ENCODE results near the gene PHLPP1.
"Not testable (repeated sequence)": the region's sequence is repeated elsewhere in the genome, so short reads cannot be mapped to it uniquely, and the experiment has no call there.

Gene PHLPP1

GRCh38 chr18:62904396-62905285, 189.3 kb downstream of the PHLPP1 start:
- no peak overlapping the region for H3K27ac ChIP-seq (ENCODE audit: low read depth, low read length)
- H3K79me2 ChIP-seq (ENCODE audit: insufficient read depth, low read length): no peaks in the 10 kb centered on the region
- no peaks in the 10 kb centered on the region for H3K9me2 ChIP-seq (replicated peaks; ENCODE audit: insufficient read depth, low read length)
- no peaks in the 10 kb centered on the region for H4K20me1 ChIP-seq (ENCODE audit: low read depth, low read length)
- H3K27me3 ChIP-seq (ENCODE audit: low read length): no peaks in the 10 kb centered on the region
- TF ChIP-seq EZH2phosphoT487 (conservative IDR thresholded peaks at IDR 0.05; ENCODE audit: low read length): no peak
- no peak for TF ChIP-seq CTCF (IDR thresholded peaks at IDR 0.05; ENCODE audit: insufficient read depth, low read length, poor library complexity, severe bottlenecking)
- H3K9me3 ChIP-seq (ENCODE audit: insufficient read depth, low read length): no peaks in the 10 kb centered on the region
- no peak overlapping the region for H3K4me2 ChIP-seq (ENCODE audit: low read depth, low read length, poor library complexity, severe bottlenecking)
- peaks cover 8% of the 10 kb centered on the region; the same call in 1 of the 2 replicates for H3K36me3 ChIP-seq (ENCODE audit: low read length)
- H2AFZ ChIP-seq (ENCODE audit: low read depth, low read length, severe bottlenecking): no peak overlapping the region
- H3K9ac ChIP-seq (ENCODE audit: low read length): no peak overlapping the region
- H3K4me3 ChIP-seq (ENCODE audit: insufficient read depth, low read length, poor library complexity, severe bottlenecking): no peak overlapping the region
- no peaks in the 10 kb centered on the region for H3F3A ChIP-seq (ENCODE audit: insufficient read depth)

GRCh38 chr18:62912885-62913284, 197.5 kb downstream of the PHLPP1 start:
- H2AFZ ChIP-seq (ENCODE audit: low read depth, low read length, severe bottlenecking): no peak overlapping the region

GRCh38 chr18:62913824-62914223, 198.5 kb downstream of the PHLPP1 start:
- H3K9me3 ChIP-seq (ENCODE audit: insufficient read depth, low read length); H4K20me1 ChIP-seq (ENCODE audit: low read depth, low read length); H3K79me2 ChIP-seq (ENCODE audit: insufficient read depth, low read length); H3K27ac ChIP-seq (ENCODE audit: low read depth, low read length); H3K4me2 ChIP-seq (ENCODE audit: low read depth, low read length, poor library complexity, severe bottlenecking); H2AFZ ChIP-seq (ENCODE audit: low read depth, low read length, severe bottlenecking); H3K36me3 ChIP-seq (ENCODE audit: low read length); H3K9ac ChIP-seq (ENCODE audit: low read length); H3K27me3 ChIP-seq (ENCODE audit: low read length); H3K9me2 ChIP-seq (replicated peaks; ENCODE audit: insufficient read depth, low read length); H3K4me3 ChIP-seq (ENCODE audit: insufficient read depth, low read length, poor library complexity, severe bottlenecking); H3F3A ChIP-seq (ENCODE audit: insufficient read depth): not testable (repeated sequence)

More at GRCh38 chr18:62912885-62913284, 197.5 kb downstream of the PHLPP1 start:
- Histone ChIP-seq H3K27me3 (ENCODE audit: low read length) (no peaks in the 10 kb centered on the region), H3K9me2 (replicated peaks; ENCODE audit: insufficient read depth, low read length) (no peaks in the 10 kb centered on the region), H3K4me2 (ENCODE audit: low read depth, low read length, poor library complexity, severe bottlenecking) (no peak overlapping the region), H3K9ac (ENCODE audit: low read length) (no peak overlapping the region), H3K79me2 (ENCODE audit: insufficient read depth, low read length) (no peaks in the 10 kb centered on the region), H3K9me3 (ENCODE audit: insufficient read depth, low read length) (no peaks in the 10 kb centered on the region), H3K4me3 (ENCODE audit: insufficient read depth, low read length, poor library complexity, severe bottlenecking) (no peak overlapping the region), H3K27ac (ENCODE audit: low read depth, low read length) (no peak overlapping the region), H4K20me1 (ENCODE audit: low read depth, low read length) (no peaks in the 10 kb centered on the region), H3F3A (ENCODE audit: insufficient read depth) (no peaks in the 10 kb centered on the region), H3K36me3 (ENCODE audit: low read length) (no peaks in the 10 kb centered on the region)
- TF ChIP-seq EZH2phosphoT487 (conservative IDR thresholded peaks at IDR 0.05; ENCODE audit: low read length) (no peak), CTCF (IDR thresholded peaks at IDR 0.05; ENCODE audit: insufficient read depth, low read length, poor library complexity, severe bottlenecking) (no peak)

- no peak overlapping the region for H3K9ac ChIP-seq (ENCODE audit: low read length)
- no peaks in the 10 kb centered on the region for H3K79me2 ChIP-seq (ENCODE audit: insufficient read depth, low read length)
- H3F3A ChIP-seq (ENCODE audit: insufficient read depth): no peaks in the 10 kb centered on the region
- H3K27ac ChIP-seq (ENCODE audit: low read depth, low read length): no peak overlapping the region
- H3K4me3 ChIP-seq (ENCODE audit: insufficient read depth, low read length, poor library complexity, severe bottlenecking): no peak overlapping the region
- no peaks in the 10 kb centered on the region for H3K27me3 ChIP-seq (ENCODE audit: low read length)
- H3K4me2 ChIP-seq (ENCODE audit: low read depth, low read length, poor library complexity, severe bottlenecking): no peak overlapping the region
- no peaks in the 10 kb centered on the region for H4K20me1 ChIP-seq (ENCODE audit: low read depth, low read length)
- H3K9me3 ChIP-seq (ENCODE audit: insufficient read depth, low read length): no peaks in the 10 kb centered on the region
- H3K9me2 ChIP-seq (replicated peaks; ENCODE audit: insufficient read depth, low read length): no peaks in the 10 kb centered on the region
- TF ChIP-seq CTCF (IDR thresholded peaks at IDR 0.05; ENCODE audit: insufficient read depth, low read length, poor library complexity, severe bottlenecking): no peak
- TF ChIP-seq EZH2phosphoT487 (conservative IDR thresholded peaks at IDR 0.05; ENCODE audit: low read length): no peak
- no peaks in the 10 kb centered on the region for H3K36me3 ChIP-seq (ENCODE audit: low read length)
- H2AFZ ChIP-seq (ENCODE audit: low read depth, low read length, severe bottlenecking): no peak overlapping the region
These were observed 199.6 kb downstream of the PHLPP1 start for GRCh38 chr18:62914871-62915392.
